GM23338 (cell line): ENCODE data around the gene C22orf39.

ENCODE experiments used
- CREB1 ChIP-seq: fragments of 250-450 bp; sonication (Bioruptor Pico); IDR thresholded peaks from 2 replicates; pipeline ENCODE4 v1.5.0; 2020; ENCODE audit warnings: low read depth, mild to moderate bottlenecking, moderate library complexity
- CTCF ChIP-seq, 2 experiments: fragments of 200-600 bp in 1 of 2; sonication (generic) in 1 of 2; conservative IDR thresholded peaks; 2 replicates each; pipeline versions ENCODE4 v1.5.1 to v1.6.1; 2016 to 2017; ENCODE audit warnings: antibody characterized with exemption in 2 of 2, low read depth in 2 of 2, mild to moderate bottlenecking in 2 of 2, moderate library complexity in 1 of 2
- ETS1 ChIP-seq: IDR thresholded peaks from 2 replicates; pipeline ENCODE4 v1.6.1; 2016; ENCODE audit warnings: antibody characterized with exemption
- EZH2 ChIP-seq: fragments of 200-600 bp; sonication (generic); IDR thresholded peaks from one replicate; pipeline ENCODE4 v1.8.0; 2017; ENCODE audit warnings: antibody characterized with exemption, mild to moderate bottlenecking, low read depth; ENCODE audit not compliant: unreplicated experiment
- EZH2phosphoT487 ChIP-seq: fragments of 200-600 bp; sonication (generic); IDR thresholded peaks from one replicate; pipeline ENCODE4 v1.8.1; 2018; ENCODE audit warnings: antibody characterized with exemption; ENCODE audit not compliant: unreplicated experiment
- JUNB ChIP-seq: IDR thresholded peaks from one replicate; pipeline ENCODE4 v1.6.1; 2016; ENCODE audit warnings: antibody characterized with exemption; ENCODE audit not compliant: unreplicated experiment
- NANOG ChIP-seq: IDR thresholded peaks from 2 replicates; pipeline ENCODE4 v1.6.1; 2016; ENCODE audit warnings: antibody characterized with exemption, borderline replicate concordance
- POLR2AphosphoS5 ChIP-seq: IDR thresholded peaks from 2 replicates; pipeline ENCODE4 v1.6.1; 2016; ENCODE audit warnings: antibody characterized with exemption, low read depth
- REST ChIP-seq: IDR thresholded peaks from one replicate; pipeline ENCODE4 v1.6.1; 2018; ENCODE audit warnings: antibody characterized with exemption; ENCODE audit not compliant: unreplicated experiment
- ZNF114 ChIP-seq: fragments of 250-450 bp; sonication (Bioruptor Pico); IDR thresholded peaks from 2 replicates; pipeline ENCODE4 v1.5.0; 2020; ENCODE audit warnings: mild to moderate bottlenecking, moderate library complexity
- ZNF331 ChIP-seq: fragments of 250-450 bp; sonication (Bioruptor Pico); IDR thresholded peaks from 2 replicates; pipeline ENCODE4 v1.5.0; 2020; ENCODE audit warnings: low read depth, mild to moderate bottlenecking, moderate library complexity
- ZNF462 ChIP-seq: fragments of 250-450 bp; sonication (Bioruptor Pico); IDR thresholded peaks from 2 replicates; pipeline ENCODE4 v1.5.0; 2020; ENCODE audit warnings: mild to moderate bottlenecking, moderate library complexity

- TF ChIP-seq CTCF (conservative IDR thresholded peaks at IDR 0.05; ENCODE audit: low read depth in 2 of 2) (no peak), POLR2AphosphoS5 (no peak), ZNF331 (CRISPR knock-in tag) (no peak), EZH2 (no peak), REST (no peak), EZH2phosphoT487 (no peak), CREB1 (CRISPR knock-in tag) (no peak), JUNB (no peak), NANOG (no peak), ZNF114 (CRISPR knock-in tag) (no peak), ZNF462 (no peak), ETS1 (no peak)
These were observed 47.2 kb upstream of the C22orf39 start for GRCh38 chr22:19494676-19495173.
